ENCODE data around the gene EMILIN2. TPM values are rescaled to one million over a fixed set of nuclear protein-coding genes. Genes with fewer than 3 reads are reported as not detected.

EMILIN2 gene
- total and polyA plus RNA-seq, 2 donors (not counting 3 experiments of a cell fraction or from before 2014, with no cell fraction given): 9.4 to 13.4 TPM

- Histone ChIP-seq H3K79me2 (ENCODE audit: control insufficient read depth, insufficient read depth, low read length) (no peaks in the 10 kb centered on the region), H2AFZ (ENCODE audit: low read depth, low read length) (no peak overlapping the region), H3K4me1 (ENCODE audit: control insufficient read depth, extremely low read depth, insufficient read depth, low read length) (no peaks in the 10 kb centered on the region), H3K27me3 (ENCODE audit: control insufficient read depth in 2 of 2, insufficient read depth in 2 of 2, low read length in 2 of 2) (peaks cover 0 to 1% of the 10 kb centered on the region in 2 experiments), H3K9me1 (replicated peaks; ENCODE audit: control insufficient read depth, extremely low read depth, insufficient read depth, low read length) (no peaks in the 10 kb centered on the region), H3K4me2 (ENCODE audit: insufficient read depth, low read length) (no peak overlapping the region), H3K4me3 (replicated peaks in 1 of 3; ENCODE audit: insufficient read depth in 1 of 3, low read depth in 1 of 3, low read length in 3 of 3) (no peak overlapping the region), H3K9ac (replicated peaks; ENCODE audit: extremely low read depth, insufficient read depth, low read length) (no peak overlapping the region), H3K27ac (ENCODE audit: insufficient read depth, low read depth, low read length) (no peak overlapping the region), H4K20me1 (replicated peaks; ENCODE audit: control insufficient read depth, extremely low read depth, insufficient read depth, low read length) (no peaks in the 10 kb centered on the region), H3K36me3 (ENCODE audit: control insufficient read depth in 2 of 2, extremely low read depth in 1 of 2, insufficient read depth in 2 of 2, low read length in 2 of 2) (no peaks in the 10 kb centered on the region), H3K9me3 (replicated peaks; ENCODE audit: control insufficient read depth, insufficient read depth, low read length) (no peaks in the 10 kb centered on the region)
- ChIA-PET CTCF (interaction anchor here (1.0 kb wide), 1 partner anchor 13 kb away, joined by 3 read pairs; no protein-coding TSS in a partner anchor), POLR2A (no interaction called here)
- no peak for FAIRE-seq
- no TSS peak for BruUV-seq (replicated peaks)
- intact Hi-C loops (cut with micrococcal nuclease) (no loop called here), dilution Hi-C loops (cut with MboI; ENCODE audit: extremely low pct_ligation_motif_present, low sequenced_read_pairs) (no loop called here)
- DNase-seq (ENCODE audit: low read depth, low spot score): no peak
- TF ChIP-seq EZH2 (IDR thresholded peaks at IDR 0.05; ENCODE audit: borderline replicate concordance, low read depth, low read length, severe bottlenecking) (no peak), POLR2AphosphoS5 (IDR thresholded peaks at IDR 0.05; ENCODE audit: insufficient read depth, low read depth, low read length) (no peak), POLR2A (IDR thresholded peaks at IDR 0.05; ENCODE audit: low read depth, low read length) (no peak), CTCF (IDR thresholded peaks at IDR 0.05; ENCODE audit: extremely low read depth in 1 of 2, insufficient read depth in 1 of 2, low read depth in 1 of 2, low read length in 2 of 2) (no peak), MAX (IDR thresholded peaks at IDR 0.05; ENCODE audit: insufficient read depth, insufficient read length) (no peak), MYC (IDR thresholded peaks at IDR 0.05; ENCODE audit: low read depth, low read length) (no peak), GATA2 (IDR thresholded peaks at IDR 0.05; ENCODE audit: insufficient read depth, insufficient read length, low read depth, low read length) (no peak), FOS (IDR thresholded peaks at IDR 0.05; ENCODE audit: borderline replicate concordance, insufficient read depth, low read length) (no peak), JUN (IDR thresholded peaks at IDR 0.05; ENCODE audit: borderline replicate concordance, insufficient read depth, insufficient read length, low read depth) (no peak)
These were observed 20.2 kb upstream of the EMILIN2 start for GRCh38 chr18:2826581-2826980.
